ENCODE results near the gene DENND4A. TPM values are rescaled to one million over a fixed set of nuclear protein-coding genes. Genes with fewer than 3 reads are reported as not detected.
A peak's percentile ranks its signal among the peaks of the same experiment; 100 is the strongest.
"Not testable (repeated sequence)": the region's sequence is repeated elsewhere in the genome, so short reads cannot be mapped to it uniquely, and the experiment has no call there.

The DENND4A gene
- total RNA-seq, 1 donor from 2014 or later: 33.0 TPM

- DNase-seq (ENCODE audit: low read depth): no peak
These were observed 34.8 kb downstream of the DENND4A start for GRCh38 chr15:65757256-65757655.

- DNase-seq (ENCODE audit: low read depth): no peak
These were observed 39.9 kb downstream of the DENND4A start for GRCh38 chr15:65752151-65752700.

GRCh38 chr15:65751431-65751830 lies 40.7 kb downstream of the DENND4A start:
- DNase-seq (ENCODE audit: low read depth): no peak

GRCh38 chr15:65747265-65747664 lies 44.8 kb downstream of the DENND4A start:
- no peak for DNase-seq (ENCODE audit: low read depth)

- no peak for DNase-seq (ENCODE audit: low read depth)
These were observed 48.3 kb downstream of the DENND4A start for GRCh38 chr15:65743637-65744252.

GRCh38 chr15:65740148-65740547 lies 51.9 kb downstream of the DENND4A start:
- no peak for DNase-seq (ENCODE audit: low read depth)

GRCh38 chr15:65738649-65739048 lies 53.4 kb downstream of the DENND4A start:
- no peak for DNase-seq (ENCODE audit: low read depth)

GRCh38 chr15:65733599-65733998 lies 58.5 kb downstream of the DENND4A start:
- DNase-seq (ENCODE audit: low read depth): not testable (repeated sequence)

- DNase-seq (ENCODE audit: low read depth): no peak
These were observed 59.4 kb downstream of the DENND4A start for GRCh38 chr15:65732698-65733097.

GRCh38 chr15:65731926-65732325 lies 60.2 kb downstream of the DENND4A start:
- DNase-seq (ENCODE audit: low read depth): no peak

- no peak for DNase-seq (ENCODE audit: low read depth)
These were observed 61.4 kb downstream of the DENND4A start for GRCh38 chr15:65730549-65731172.

- no peak for DNase-seq (ENCODE audit: low read depth)
These were observed 67.5 kb downstream of the DENND4A start for GRCh38 chr15:65724464-65725215.

GRCh38 chr15:65723876-65724275 lies 68.2 kb downstream of the DENND4A start:
- DNase-seq (ENCODE audit: low read depth): no peak

GRCh38 chr15:65722191-65722590 lies 69.9 kb downstream of the DENND4A start:
- no peak for DNase-seq (ENCODE audit: low read depth)

GRCh38 chr15:65712415-65712814 lies 79.7 kb downstream of the DENND4A start:
- DNase-seq (ENCODE audit: low read depth): no peak

- DNase-seq (ENCODE audit: low read depth): no peak
These were observed 97.0 kb downstream of the DENND4A start for GRCh38 chr15:65695081-65695480.

- DNase-seq (ENCODE audit: low read depth): no peak
These were observed 101.3 kb downstream of the DENND4A start for GRCh38 chr15:65690778-65691177.

- no peak for DNase-seq (ENCODE audit: low read depth)
These were observed 101.9 kb downstream of the DENND4A start for GRCh38 chr15:65690173-65690572.

GRCh38 chr15:65688462-65688861 lies 103.6 kb downstream of the DENND4A start:
- no peak for DNase-seq (ENCODE audit: low read depth)

GRCh38 chr15:65682404-65682911 lies 109.6 kb downstream of the DENND4A start:
- peak; percentile 15 for DNase-seq (ENCODE audit: low read depth)

GRCh38 chr15:65680544-65680943 lies 111.5 kb downstream of the DENND4A start:
- DNase-seq (ENCODE audit: low read depth): no peak

GRCh38 chr15:65676123-65676522 lies 116.0 kb downstream of the DENND4A start:
- DNase-seq (ENCODE audit: low read depth): no peak

- no peak for DNase-seq (ENCODE audit: low read depth)
These were observed 116.5 kb downstream of the DENND4A start for GRCh38 chr15:65675551-65675950.
